Fibroblast of skin of back (primary cell): ENCODE results near the gene TUBA4B. TPM values are rescaled to one million over a fixed set of nuclear protein-coding genes. Genes with fewer than 3 reads are reported as not detected.

Experiments used
- DNase-seq: peaks from one replicate; pipeline ENCODE4 v3.0.0-alpha.2; 2013
- polyA plus RNA-seq, 2 experiments: library from polyadenylated mRNA; unstranded; fragments of 120-200 nt; gene quantifications; one replicate each; pipeline ENCODE4 v1.2.1, GENCODE V29; 2013; ENCODE audit not compliant: insufficient read length in 2 of 2

TUBA4B gene
- polyA plus RNA-seq (2013, experiment 1 of 2; ENCODE audit: insufficient read length), result 0.20 TPM
- 0.14 TPM for polyA plus RNA-seq (2013, experiment 2 of 2; ENCODE audit: insufficient read length)

- peak; percentile 7 for DNase-seq
These were observed at the start of gene TUBA4B for GRCh38 chr2:219252900-219253752. TSS of gene TUBA4B (plus strand) at chr2:219253243. CDS start at chr2:219253408, 165 bp downstream.

GRCh38 chr2:219204425-219205164 is 48.4 kb upstream of the TUBA4B start:
- DNase-seq, result no peak

- no peak for DNase-seq
These were observed 47.9 kb upstream of the TUBA4B start for GRCh38 chr2:219205165-219205538.

GRCh38 chr2:219205981-219206327 is 47.1 kb upstream of the TUBA4B start:
- no peak for DNase-seq

GRCh38 chr2:219206328-219207133 is 46.5 kb upstream of the TUBA4B start, which contains the start of gene ZFAND2B:
TSS of gene ZFAND2B (plus strand) at chr2:219206782. CDS start at chr2:219206988, 206 bp downstream.
- DNase-seq, result peak; percentile 93

- DNase-seq, result no peak
These were observed 45.7 kb upstream of the TUBA4B start for GRCh38 chr2:219207134-219207883.

GRCh38 chr2:219207884-219208740 is 44.9 kb upstream of the TUBA4B start:
- DNase-seq, result peak; percentile 44

GRCh38 chr2:219209236-219210195 is 43.5 kb upstream of the TUBA4B start:
- no peak for DNase-seq

- no peak for DNase-seq
These were observed 42.7 kb upstream of the TUBA4B start for GRCh38 chr2:219210196-219210885.

- no peak for DNase-seq
These were observed 42.1 kb upstream of the TUBA4B start for GRCh38 chr2:219210886-219211362.

- DNase-seq, result no peak
These were observed 40.0 kb upstream of the TUBA4B start for GRCh38 chr2:219213026-219213415.

GRCh38 chr2:219213486-219214071 is 39.5 kb upstream of the TUBA4B start:
- DNase-seq, result no peak

- no peak for DNase-seq
These were observed 38.9 kb upstream of the TUBA4B start for GRCh38 chr2:219214141-219214540.

GRCh38 chr2:219214786-219215185 is 38.3 kb upstream of the TUBA4B start:
- no peak for DNase-seq

- DNase-seq, result no peak
These were observed 37.0 kb upstream of the TUBA4B start for GRCh38 chr2:219215871-219216534.

GRCh38 chr2:219216535-219216915 is 36.5 kb upstream of the TUBA4B start:
- no peak for DNase-seq

GRCh38 chr2:219218217-219218731 is 34.8 kb upstream of the TUBA4B start:
- DNase-seq, result peak; percentile 80
